ENCODE data around the gene CDH22. TPM values are rescaled to one million over a fixed set of nuclear protein-coding genes. Genes with fewer than 3 reads are reported as not detected.

The CDH22 gene
- total and polyA plus RNA-seq, 4 donors: 0.03 to 0.25 (median 0.09) TPM

GRCh38 chr20:46355778-46356177, 47.5 kb upstream of the CDH22 start:
- Histone ChIP-seq H3K4me1 (ENCODE audit: control insufficient read depth in 5 of 5, insufficient read depth in 5 of 5, low read length in 5 of 5) (peaks cover 0 to 9% (median 4%) of the 10 kb centered on the region in 5 donors), H3K4me3 (no peak overlapping the region), H3K9ac (ENCODE audit: insufficient read depth in 1 of 2, low read length in 2 of 2) (no peak overlapping the region), H3K9me3 (ENCODE audit: control insufficient read depth in 4 of 4, insufficient read depth in 3 of 4, low read length in 3 of 4) (no peaks in the 10 kb centered on the region), H3K27ac (ENCODE audit: low read depth in 1 of 2, low read length in 1 of 2) (no peak overlapping the region), H3K36me3 (ENCODE audit: control insufficient read depth in 4 of 4, insufficient read depth in 4 of 4, low read length in 4 of 4) (peaks cover 0 to 26% (median 9%) of the 10 kb centered on the region in 4 donors), H3K27me3 (ENCODE audit: control insufficient read depth in 3 of 3, insufficient read depth in 3 of 3, low read length in 2 of 3) (no peaks in the 10 kb centered on the region)
- ATAC-seq (ENCODE audit: insufficient read depth, low FRiP score) (no peak), DNase-seq (no peak)
- 87 to 94% methylated on average over 7 of the region's 7 CpGs for WGBS, 2 donors
- TF ChIP-seq CTCF (IDR thresholded peaks at IDR 0.05; ENCODE audit: control extremely low read depth, extremely low read depth): no peak

- H3K27ac ChIP-seq (ENCODE audit: low read depth in 1 of 2, low read length in 1 of 2): no peak overlapping the region
- no peak for DNase-seq
- peaks cover 0 to 9% (median 4%) of the 10 kb centered on the region in 5 donors for H3K4me1 ChIP-seq (ENCODE audit: control insufficient read depth in 5 of 5, insufficient read depth in 5 of 5, low read length in 5 of 5)
- H3K36me3 ChIP-seq (ENCODE audit: control insufficient read depth in 4 of 4, insufficient read depth in 4 of 4, low read length in 4 of 4): peaks cover 0 to 33% (median 9%) of the 10 kb centered on the region in 4 donors
- no peak overlapping the region for H3K4me3 ChIP-seq
- TF ChIP-seq CTCF (IDR thresholded peaks at IDR 0.05; ENCODE audit: control extremely low read depth, extremely low read depth): no peak
- no peak overlapping the region for H3K9ac ChIP-seq (ENCODE audit: insufficient read depth in 1 of 2, low read length in 2 of 2)
- ATAC-seq (ENCODE audit: insufficient read depth, low FRiP score): no peak
- H3K9me3 ChIP-seq (ENCODE audit: control insufficient read depth in 4 of 4, insufficient read depth in 3 of 4, low read length in 3 of 4): no peaks in the 10 kb centered on the region
- 93 to 95% methylated on average over 20 of the region's 20 CpGs for WGBS, 2 donors
- no peaks in the 10 kb centered on the region for H3K27me3 ChIP-seq (ENCODE audit: control insufficient read depth in 3 of 3, insufficient read depth in 3 of 3, low read length in 2 of 3)
These were observed 46.8 kb upstream of the CDH22 start for GRCh38 chr20:46354920-46355654.

- Histone ChIP-seq H3K4me1 (ENCODE audit: control insufficient read depth in 5 of 5, insufficient read depth in 5 of 5, low read length in 5 of 5) (peaks cover 0 to 9% (median 4%) of the 10 kb centered on the region in 5 donors), H3K9me3 (ENCODE audit: control insufficient read depth in 4 of 4, insufficient read depth in 3 of 4, low read length in 3 of 4) (no peaks in the 10 kb centered on the region), H3K4me3 (no peak overlapping the region), H3K27ac (ENCODE audit: low read depth in 1 of 2, low read length in 1 of 2) (no peak overlapping the region), H3K27me3 (ENCODE audit: control insufficient read depth in 3 of 3, insufficient read depth in 3 of 3, low read length in 2 of 3) (no peaks in the 10 kb centered on the region), H3K9ac (ENCODE audit: insufficient read depth in 1 of 2, low read length in 2 of 2) (no peak overlapping the region), H3K36me3 (ENCODE audit: control insufficient read depth in 4 of 4, insufficient read depth in 4 of 4, low read length in 4 of 4) (peaks cover 0 to 38% (median 12%) of the 10 kb centered on the region in 4 donors)
- no peak for TF ChIP-seq CTCF (IDR thresholded peaks at IDR 0.05; ENCODE audit: control extremely low read depth, extremely low read depth)
- whole genome bisulfite sequencing, 2 donors: 86 to 93% methylated on average over 4 of the region's 4 CpGs
- ATAC-seq (ENCODE audit: insufficient read depth, low FRiP score) (no peak), DNase-seq (no peak)
These were observed 45.9 kb upstream of the CDH22 start for GRCh38 chr20:46354207-46354555.

Data from lung (tissue), 12 donors.